GM21526 (cell line): Measurements from ENCODE around the gene CTNND2.

ENCODE experiments used
- ATAC-seq: cut with Tn5 transposase; IDR thresholded peaks from one replicate; pipeline ENCODE4 v1.9.1; 2021; ENCODE audit warnings: moderate library complexity; ENCODE audit not compliant: unreplicated experiment, low FRiP score

CTNND2 gene

DNA sequence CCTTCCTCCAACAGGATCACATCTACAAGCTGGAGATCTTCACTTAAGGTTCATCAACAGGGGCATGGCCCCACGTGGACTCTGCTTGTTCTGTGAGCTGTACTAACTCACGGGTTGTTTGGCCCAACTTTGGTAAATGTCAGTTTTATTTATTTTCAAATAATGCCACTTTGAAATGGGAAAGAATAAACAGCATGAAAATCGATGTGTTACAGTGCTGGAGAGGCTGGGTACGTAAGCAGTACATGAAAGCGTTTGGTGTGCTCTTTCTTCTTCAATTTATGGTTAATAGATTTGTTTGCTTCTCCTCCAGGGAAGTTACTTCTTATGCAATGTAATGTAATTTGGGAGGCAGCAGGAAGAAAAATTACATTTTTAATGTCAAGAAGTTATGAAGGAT, 753.3 kb downstream of the CTNND2 start:
- no peak for ATAC-seq

DNA sequence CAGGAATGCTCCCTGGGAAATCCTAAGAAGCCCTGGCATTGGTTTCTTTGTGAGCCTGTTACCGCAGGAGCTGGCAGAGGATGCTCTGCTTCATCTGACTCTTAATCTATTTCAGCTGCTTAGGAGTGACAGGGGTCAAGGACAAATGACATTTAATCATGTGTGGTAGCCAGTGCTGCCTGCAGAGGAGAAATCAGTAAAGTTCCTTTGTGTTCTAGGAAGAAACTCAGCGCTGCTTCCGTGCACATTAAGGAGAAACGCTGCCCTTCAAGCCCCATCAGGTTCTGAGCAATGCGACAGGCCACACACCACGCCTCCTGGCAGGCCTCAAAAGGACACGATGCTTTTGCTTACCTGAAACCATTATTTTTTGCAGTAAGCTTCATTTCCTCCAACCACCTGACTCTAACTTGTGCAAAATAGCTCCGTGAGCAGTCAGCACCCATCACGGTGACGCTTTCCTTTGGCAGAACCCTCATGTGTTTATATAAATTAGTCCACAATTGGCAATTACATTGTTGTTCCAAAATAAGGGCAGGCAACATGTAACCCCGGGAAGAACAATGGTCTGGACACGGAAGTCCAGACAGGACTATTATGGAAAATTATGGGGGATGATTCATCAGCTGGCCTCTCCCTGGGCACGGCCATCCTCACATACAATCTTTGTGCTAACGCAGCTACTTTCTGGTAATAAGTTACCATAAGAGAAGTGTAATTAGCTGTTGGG, 755.3 kb downstream of the CTNND2 start:
- ATAC-seq = no peak

DNA sequence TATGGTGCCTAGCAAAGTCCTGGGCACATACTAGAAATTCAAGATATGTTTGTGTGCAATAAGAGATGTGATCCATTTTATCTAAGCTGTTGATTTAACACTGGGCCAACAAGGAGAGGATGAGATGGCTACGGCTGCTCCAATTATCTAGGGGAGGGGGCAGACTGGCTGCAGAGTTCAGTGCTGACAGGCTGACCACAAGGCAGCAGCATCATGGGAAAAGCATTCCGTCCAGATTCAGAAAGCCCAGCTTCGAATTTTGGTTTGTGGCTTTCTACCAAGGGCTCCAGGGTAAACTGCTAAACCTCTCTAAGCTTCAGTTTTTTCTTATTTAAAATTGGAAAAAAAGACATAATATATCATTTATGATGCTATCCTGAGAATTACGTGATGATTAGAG, 758.1 kb downstream of the CTNND2 start:
- ATAC-seq = no peak

DNA sequence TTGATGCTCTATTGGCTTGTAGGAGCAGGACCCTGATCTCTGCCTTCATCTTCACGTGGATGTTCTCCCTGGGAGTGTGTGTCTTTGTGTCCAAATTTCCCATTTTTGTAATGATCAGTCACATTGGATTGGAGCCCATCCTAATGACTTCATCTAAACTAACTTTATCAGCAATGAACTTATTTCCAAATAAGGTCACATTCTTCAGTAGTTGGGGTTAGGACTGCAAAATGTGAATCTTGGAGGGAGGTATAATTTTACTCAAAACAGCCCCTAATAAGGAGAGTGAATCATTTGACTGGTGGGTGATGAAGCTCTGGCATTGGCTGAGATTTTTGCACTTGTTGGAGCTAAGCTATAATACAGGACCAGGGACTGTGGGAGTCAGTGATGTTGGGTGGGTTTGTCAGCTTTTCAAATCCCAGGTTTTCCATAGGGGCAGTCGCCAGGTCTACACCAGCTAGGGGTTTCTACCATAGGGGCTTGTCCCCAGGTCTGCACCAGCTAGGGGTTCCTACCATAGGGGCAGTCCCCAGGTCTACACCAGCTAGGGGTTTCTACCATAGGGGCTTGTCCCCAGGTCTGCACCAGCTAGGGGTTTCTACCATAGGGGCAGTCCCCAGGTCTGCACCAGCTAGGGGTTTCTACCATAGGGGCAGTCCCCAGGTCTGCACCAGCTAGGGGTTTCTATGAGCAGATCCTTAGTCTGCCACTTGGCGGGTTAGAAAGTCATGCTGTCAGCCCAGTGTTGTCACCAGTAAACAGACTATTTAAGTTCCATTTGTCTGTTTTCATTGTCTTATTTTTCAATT, 760.6 kb downstream of the CTNND2 start:
- no peak for ATAC-seq

DNA sequence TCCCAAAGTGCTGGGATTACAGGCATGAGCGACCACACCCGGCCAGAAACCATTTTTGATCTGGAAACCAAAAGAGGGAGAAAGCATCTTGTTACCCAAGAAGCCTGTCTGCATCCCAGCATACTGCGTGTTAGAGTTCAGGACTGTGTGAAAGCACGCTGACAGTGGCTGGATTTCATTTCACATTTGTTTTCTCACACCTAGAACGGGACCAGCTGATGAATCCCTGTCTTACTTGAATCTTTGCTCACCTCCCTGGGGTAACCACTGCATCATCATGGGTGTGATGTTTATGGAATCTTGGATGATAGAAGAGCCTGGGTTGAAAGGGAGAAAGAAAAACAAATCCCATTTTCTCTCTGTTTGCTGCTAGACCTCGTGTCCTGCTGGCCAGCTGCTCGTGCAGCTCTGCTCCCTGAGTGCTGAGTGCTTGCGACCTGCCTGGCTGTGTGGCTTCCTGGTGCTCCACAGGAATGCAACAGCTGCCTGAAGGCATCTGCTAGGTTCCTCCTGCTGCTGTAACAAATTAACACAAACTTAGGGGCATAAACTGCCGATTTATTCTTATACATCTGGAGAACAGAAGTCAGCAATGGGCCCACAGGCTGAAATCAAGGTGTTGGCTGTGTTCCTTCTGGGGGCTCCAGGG, 764.9 kb downstream of the CTNND2 start:
- no peak for ATAC-seq

DNA sequence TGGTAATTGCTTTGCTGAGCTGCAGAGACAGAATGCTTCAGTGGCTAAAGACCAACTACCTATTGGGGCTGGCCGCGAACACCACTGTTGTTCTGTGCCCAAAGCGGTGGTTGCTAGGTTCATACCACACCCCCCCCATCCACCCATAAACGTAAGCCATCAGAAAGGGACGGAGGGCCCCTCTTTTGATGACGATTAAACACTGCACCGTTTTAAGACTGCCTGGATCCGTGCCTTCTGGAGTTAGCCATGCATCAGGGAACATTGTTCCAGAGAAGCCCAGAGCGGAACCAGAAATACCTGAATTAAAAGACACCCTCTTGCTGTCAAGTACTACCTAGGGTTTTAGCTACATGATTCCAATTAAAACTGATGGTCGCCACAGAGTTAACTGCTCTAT, 774.1 kb downstream of the CTNND2 start:
- ATAC-seq = no peak

DNA sequence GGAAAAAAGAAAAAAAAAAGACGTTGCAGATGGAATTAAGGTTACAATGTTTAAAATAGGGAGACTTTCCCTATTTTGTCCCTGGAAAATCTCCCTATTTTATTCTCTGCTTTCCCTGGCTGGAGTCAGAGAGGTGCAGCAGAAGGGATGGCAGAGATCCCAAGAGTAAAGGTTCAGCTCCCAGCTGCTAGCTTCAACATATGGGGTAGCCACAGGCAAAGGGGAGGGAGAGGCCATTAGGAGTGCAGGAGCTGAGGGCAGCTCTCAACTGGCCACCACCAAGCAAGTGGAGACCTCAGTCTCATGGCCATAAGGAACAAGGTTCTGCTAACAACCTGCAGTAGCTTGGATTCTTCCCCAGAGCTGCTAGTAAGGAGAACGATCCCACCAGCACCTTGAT, 776.2 kb downstream of the CTNND2 start:
- ATAC-seq = no peak

DNA sequence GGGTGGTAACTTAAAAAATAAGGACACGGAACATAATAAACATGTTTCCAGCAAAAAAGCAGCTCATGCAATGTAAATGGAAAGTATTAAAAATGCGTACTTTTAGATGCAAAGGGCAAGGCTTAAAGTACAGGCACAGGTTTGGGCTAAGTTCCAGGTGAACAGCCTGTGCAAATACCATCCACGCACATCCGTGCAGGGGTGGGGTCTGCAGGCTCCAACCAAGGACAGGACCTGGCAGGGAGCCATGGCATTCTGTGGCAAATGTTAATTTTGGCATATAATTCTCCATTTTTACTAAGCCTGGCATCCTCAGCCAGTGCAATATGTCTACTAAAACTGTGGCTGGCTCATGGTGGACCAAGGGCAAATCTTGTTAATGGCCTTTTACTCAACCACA, 777.4 kb downstream of the CTNND2 start:
- no peak for ATAC-seq

DNA sequence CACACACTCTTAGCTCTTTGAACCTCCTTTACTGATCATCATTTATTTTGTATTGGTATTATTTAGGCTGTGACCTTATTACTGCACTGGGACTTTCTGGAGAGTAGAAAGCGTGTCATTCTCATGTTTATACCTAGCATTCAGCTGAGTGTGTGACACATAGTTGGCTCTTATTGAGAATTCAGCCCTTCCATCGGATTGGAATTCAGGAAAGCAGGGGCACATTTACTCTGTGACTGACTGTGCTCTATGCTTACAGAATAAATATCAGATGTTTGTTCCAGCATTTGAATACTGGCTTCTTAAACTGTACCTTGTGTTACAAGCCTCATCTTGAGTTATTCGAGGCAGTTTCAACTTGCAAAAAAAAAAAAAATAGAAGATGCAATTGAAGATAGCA, 782.4 kb downstream of the CTNND2 start:
- ATAC-seq = no peak

DNA sequence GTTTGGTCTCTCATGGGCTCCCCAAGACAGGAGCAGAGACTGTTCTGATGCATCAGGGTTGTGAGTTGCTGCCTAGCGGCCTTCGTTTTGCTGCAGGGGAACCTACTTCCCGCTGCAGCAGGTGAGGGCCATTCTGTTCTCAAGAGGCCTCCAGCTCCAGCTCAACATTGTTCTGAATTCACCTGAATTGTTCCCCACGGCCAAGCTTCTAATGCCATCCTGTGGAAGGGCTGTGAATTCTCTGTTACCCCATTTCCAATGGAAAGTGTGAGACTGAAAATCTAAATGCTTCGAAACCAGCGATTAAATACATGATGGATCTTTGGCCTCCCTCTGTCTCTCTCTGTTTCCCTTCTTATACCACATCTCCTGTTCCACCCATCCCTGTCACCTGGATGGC, 794.1 kb downstream of the CTNND2 start:
- no peak for ATAC-seq

DNA sequence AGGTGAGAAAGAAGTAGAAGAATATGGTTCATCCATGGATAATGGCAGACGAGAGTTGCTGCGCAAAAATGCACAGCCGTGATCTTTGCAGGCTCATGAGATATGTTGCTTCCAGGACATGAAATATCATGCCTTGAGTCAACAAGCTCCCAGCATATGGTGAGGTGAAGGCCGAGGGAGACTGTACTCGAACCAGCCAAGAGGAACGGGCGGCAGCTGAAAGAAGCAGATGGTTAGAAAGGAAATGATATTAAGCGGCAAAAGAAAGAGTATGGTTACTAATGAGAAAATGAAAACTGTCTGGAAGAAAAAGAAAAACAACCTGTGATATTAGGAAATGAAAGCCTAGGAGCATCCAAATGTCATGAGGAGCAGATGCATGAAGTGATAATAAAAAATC, 798.5 kb downstream of the CTNND2 start:
- no peak for ATAC-seq

DNA sequence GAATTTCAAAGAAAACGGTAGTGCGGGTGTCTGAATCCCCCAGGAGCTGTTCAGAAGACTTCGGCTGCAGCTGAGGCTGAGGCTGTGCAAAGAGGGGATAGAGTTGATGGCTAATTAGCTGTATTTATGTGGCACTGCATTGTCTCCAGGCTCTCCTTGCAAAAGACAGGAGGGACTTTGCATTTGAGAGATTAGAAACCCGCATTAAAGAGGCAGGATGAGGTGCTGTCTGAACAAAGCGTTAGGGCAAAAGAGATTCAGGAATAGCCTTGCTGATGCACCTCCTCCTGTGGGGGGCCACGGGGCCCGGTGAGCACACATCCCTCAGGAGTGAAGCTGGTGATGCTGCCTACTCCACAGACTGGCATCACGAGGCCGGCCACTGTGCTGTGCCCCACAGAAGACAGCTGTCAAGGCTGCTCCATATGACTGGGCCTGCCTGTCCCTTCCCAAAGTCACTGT, 799.6 kb downstream of the CTNND2 start:
- ATAC-seq = no peak

DNA sequence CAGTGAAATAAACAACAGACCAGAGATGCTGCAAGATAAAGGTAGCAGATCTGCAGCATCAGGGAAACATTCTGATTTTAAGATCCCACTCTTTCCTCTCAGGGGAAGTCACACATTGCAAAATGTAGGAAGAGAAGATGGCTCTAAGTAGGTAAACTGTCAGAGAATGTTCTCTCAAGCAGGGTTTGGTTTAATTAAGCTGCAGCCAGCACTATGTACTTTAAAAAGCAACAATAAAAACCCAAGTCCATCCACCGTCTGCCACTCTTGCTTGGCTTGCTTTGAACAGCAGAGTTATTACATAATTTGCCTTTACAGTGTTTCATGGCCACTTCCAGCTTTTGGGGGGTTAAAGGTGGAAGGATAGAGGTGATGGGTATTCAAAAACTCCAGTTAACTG, 800.0 kb downstream of the CTNND2 start:
- ATAC-seq = no peak

DNA sequence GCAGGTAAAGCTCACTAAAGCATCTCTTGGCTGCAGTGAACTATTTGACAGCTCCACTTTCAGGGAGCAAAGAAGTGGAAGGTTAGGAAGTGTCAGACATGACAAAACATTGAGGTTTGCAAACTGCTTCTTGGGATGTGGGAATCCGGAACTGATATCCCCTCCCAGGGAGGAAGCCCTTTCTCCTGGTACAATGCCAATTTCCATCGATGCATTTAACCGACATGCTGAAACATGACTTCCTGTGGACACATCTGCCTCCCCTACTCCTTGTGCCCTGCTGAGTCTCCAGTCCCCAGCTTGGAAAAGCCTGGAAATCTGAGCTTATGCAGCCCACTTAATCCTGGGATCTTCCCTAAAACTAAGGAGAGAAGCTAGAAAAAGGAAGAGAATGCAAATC, 820.1 kb downstream of the CTNND2 start:
- no peak for ATAC-seq

DNA sequence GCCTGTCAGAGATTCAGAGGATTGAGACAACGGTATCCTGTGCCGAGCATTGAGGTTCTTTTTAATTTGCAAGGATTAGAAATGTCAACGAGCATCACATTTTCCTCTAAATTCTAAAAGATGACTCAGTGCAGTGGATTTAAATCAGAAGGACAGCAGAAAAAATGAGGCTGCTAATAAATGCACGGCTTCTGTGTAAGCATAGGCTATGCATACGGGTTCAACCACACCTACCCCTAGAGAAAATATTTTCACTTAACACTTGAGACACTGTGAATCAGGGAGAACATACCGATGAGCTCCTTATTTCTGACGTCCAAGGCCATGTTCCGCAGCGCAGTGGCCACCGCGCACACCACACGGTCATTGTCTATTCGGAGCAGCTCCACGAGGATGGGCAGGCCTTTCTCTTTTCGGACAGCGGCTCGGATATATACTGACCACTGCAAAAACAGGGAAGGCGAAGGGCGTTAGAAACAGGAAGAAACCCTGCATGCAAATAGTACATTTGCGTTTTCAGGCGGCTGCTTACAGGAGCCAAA, 821.8 kb downstream of the CTNND2 start:
- no peak for ATAC-seq

DNA sequence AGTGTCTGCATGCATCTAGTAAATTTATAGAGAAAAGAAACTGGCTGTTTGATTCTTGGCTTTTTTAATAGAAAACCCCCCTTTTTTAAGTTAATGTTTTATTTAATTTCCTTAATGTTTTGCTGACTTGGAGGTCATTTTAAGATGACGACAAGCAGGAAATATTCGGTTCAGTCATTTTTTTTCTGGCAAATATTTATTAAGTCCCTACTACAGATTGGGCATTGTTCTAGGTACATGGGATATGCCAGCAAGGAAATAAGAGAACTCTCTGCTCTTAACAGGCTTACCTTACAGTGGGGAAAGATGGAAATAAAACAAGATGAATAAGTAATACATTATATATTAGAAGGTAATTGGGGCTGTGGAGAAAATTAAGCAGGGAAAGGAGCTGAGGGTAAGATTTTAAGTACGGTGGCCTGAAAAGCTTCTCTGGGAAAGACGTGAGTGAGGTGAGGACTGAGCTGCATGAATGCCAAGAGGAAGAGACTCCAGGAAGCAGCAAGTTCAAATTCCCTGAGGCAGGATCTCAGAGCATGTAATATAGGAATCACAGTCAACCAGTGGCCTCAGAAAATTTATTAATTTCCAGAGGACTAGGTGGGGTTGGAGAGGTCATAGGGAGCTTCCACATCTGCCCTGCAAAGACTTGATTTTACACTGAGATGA, 827.2 kb downstream of the CTNND2 start:
- no peak for ATAC-seq

DNA sequence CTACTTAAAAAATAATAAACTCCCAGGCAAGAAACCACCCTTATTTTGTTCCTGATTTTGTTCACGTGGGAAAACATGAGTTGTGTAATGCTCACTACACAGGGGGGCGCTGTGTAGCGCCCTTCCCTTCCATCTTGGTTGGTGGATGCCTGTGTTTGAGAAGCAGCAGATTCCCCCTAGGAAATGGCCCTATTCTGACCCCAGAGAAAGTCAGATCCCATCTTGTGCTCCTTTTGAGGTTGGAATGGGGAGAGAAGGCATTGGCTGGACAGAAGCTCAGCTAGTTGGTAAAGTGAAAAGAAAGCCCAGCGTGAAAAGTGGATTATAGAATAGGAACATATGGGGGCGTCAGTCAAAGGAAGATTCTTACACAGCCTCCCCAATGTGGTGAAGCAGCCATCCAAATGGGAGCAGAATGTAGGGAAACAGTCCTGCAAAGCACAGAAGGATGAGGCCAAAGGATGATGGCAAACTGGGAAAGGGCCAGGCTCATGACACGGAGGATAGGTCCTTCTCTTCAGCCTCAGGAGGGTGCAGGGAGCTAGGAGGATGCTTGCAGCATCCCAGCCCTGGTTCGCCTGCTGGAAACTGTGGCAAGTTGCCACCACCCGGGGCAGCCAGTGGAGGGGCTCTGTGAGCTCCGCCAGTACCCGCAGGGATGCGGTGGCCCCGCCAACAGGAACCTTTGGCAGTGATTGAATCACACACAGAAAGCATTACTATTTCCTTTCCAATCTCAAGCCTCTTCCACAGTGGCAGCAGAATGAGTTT, 829.0 kb downstream of the CTNND2 start:
- ATAC-seq = no peak

DNA sequence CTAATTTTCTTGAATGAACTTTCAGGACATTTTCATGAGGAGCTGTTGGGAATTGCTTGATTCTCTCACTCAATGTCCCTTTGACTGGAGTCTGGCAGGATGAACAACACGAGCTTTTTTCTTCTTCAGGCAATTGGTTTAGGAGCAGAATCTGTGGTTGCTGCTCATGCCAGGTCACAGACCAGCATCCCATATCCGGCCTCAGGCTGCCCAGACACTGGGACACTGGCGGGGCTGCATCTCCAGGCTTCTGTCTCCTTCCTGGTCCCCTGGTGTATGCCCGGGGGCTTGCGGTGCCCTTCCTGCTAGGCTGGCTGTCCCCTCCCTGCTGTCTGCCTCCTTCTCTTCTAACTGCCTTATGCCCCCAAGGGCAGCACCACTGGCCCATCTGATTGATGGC, 831.7 kb downstream of the CTNND2 start:
- no peak for ATAC-seq

DNA sequence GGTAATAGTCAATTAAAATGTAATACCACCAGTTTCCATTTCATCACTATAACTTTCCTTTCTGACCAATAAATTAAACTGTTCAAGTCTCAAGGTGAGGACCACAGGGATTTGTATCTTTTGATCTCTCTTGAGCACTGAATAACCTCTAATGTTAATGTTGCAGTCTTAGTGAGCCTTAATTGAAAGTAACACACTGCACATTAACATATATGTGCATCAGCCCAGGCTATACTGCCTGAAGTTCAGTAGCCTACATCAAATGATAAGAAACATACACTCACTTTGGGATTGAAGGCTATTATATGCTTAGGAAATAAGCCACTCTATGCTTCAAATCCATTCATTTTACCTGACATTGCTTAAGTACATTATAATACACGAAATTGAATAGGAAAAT, 832.2 kb downstream of the CTNND2 start:
- no peak for ATAC-seq

DNA sequence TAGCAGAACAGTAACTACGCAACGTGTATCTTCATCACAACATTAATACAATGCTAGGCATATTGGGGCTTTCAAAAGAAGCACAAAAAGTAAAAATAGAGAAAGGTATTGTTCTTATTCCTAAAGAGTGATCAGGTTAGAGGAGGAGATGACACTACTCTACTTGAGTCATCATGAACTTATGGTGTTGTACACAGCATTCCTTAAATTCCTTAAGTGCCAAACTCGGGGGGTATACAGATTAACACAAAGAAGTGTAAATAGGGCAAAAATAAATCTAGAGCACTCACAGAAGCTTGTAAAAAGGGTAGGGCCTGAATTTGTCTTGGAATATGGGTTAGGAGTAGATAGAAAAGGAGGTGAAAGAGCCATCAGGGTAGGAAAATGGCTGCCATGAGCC, 835.2 kb downstream of the CTNND2 start:
- no peak for ATAC-seq
